Measurements from ENCODE around the gene CTDSPL. TPM values are rescaled to one million over a fixed set of nuclear protein-coding genes. Genes with fewer than 3 reads are reported as not detected.

The CTDSPL gene
- total and polyA plus RNA-seq, 2 of the 13 experiments (the other 11 are each of a cell fraction or from before 2014, with no cell fraction given) = 26.1 to 142 TPM

DNA sequence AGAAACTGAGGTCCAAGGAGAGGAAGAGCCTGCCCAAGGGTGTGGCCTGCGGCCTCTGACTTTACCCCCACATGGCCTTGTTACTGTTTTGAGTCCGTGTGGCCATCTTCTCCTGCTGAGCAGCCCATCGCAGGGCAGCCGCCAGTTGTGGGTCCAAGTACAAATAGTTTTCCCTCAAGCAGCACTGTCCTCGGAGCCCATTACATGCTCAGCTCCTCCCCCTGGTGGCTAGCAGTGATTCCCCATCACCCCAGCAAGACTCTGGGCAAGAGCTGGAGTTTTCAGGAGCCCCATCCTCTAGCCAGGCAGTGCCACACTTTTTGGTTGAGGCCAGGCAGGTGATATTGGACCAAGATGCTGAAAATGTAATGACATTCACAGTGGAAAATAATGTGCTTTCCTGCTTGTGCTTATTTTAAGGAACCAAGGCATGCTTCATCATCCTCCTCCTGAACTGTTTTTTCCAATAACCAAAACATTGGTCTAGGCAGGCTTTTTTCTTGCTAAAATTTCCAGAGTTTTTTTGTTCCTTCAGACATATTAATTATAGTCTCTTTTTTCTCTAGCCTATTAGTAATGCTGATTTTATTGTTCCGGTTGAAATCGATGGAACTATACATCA lies 105.7 kb downstream of the CTDSPL start (continued):
- TF ChIP-seq, protein P1, sequence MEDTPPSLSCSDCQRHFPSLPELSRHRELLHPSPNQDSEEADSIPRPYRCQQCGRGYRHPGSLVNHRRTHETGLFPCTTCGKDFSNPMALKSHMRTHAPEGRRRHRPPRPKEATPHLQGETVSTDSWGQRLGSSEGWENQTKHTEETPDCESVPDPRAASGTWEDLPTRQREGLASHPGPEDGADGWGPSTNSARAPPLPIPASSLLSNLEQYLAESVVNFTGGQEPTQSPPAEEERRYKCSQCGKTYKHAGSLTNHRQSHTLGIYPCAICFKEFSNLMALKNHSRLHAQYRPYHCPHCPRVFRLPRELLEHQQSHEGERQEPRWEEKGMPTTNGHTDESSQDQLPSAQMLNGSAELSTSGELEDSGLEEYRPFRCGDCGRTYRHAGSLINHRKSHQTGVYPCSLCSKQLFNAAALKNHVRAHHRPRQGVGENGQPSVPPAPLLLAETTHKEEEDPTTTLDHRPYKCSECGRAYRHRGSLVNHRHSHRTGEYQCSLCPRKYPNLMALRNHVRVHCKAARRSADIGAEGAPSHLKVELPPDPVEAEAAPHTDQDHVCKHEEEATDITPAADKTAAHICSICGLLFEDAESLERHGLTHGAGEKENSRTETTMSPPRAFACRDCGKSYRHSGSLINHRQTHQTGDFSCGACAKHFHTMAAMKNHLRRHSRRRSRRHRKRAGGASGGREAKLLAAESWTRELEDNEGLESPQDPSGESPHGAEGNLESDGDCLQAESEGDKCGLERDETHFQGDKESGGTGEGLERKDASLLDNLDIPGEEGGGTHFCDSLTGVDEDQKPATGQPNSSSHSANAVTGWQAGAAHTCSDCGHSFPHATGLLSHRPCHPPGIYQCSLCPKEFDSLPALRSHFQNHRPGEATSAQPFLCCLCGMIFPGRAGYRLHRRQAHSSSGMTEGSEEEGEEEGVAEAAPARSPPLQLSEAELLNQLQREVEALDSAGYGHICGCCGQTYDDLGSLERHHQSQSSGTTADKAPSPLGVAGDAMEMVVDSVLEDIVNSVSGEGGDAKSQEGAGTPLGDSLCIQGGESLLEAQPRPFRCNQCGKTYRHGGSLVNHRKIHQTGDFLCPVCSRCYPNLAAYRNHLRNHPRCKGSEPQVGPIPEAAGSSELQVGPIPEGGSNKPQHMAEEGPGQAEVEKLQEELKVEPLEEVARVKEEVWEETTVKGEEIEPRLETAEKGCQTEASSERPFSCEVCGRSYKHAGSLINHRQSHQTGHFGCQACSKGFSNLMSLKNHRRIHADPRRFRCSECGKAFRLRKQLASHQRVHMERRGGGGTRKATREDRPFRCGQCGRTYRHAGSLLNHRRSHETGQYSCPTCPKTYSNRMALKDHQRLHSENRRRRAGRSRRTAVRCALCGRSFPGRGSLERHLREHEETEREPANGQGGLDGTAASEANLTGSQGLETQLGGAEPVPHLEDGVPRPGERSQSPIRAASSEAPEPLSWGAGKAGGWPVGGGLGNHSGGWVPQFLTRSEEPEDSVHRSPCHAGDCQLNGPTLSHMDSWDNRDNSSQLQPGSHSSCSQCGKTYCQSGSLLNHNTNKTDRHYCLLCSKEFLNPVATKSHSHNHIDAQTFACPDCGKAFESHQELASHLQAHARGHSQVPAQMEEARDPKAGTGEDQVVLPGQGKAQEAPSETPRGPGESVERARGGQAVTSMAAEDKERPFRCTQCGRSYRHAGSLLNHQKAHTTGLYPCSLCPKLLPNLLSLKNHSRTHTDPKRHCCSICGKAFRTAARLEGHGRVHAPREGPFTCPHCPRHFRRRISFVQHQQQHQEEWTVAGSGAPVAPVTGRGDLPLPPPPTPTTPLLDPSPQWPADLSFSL (CRISPR knock-in tag; IDR thresholded peaks at IDR 0.05) = peak; percentile 92
- TF ChIP-seq, protein P2, sequence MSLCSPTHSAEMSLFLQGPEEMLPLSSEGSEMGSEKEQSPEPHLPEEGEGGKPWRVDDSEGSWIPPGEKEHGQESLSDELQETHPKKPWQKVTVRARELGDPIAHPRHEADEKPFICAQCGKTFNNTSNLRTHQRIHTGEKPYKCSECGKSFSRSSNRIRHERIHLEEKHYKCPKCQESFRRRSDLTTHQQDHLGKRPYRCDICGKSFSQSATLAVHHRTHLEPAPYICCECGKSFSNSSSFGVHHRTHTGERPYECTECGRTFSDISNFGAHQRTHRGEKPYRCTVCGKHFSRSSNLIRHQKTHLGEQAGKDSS (CRISPR knock-in tag; IDR thresholded peaks at IDR 0.05; ENCODE audit: borderline replicate concordance, low read depth) = no peak
- TF ChIP-seq SRSF1 (optimal IDR thresholded peaks at IDR 0.05; ENCODE audit: low read depth, low read length) = no peak
- peak; percentile 34; the same call in 1 of the 2 replicates for TF ChIP-seq MED1 (CRISPR knock-in tag; IDR thresholded peaks at IDR 0.05)
- TF ChIP-seq, protein P3, sequence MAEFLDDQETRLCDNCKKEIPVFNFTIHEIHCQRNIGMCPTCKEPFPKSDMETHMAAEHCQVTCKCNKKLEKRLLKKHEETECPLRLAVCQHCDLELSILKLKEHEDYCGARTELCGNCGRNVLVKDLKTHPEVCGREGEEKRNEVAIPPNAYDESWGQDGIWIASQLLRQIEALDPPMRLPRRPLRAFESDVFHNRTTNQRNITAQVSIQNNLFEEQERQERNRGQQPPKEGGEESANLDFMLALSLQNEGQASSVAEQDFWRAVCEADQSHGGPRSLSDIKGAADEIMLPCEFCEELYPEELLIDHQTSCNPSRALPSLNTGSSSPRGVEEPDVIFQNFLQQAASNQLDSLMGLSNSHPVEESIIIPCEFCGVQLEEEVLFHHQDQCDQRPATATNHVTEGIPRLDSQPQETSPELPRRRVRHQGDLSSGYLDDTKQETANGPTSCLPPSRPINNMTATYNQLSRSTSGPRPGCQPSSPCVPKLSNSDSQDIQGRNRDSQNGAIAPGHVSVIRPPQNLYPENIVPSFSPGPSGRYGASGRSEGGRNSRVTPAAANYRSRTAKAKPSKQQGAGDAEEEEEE (CRISPR knock-in tag; IDR thresholded peaks at IDR 0.05; ENCODE audit: borderline replicate concordance) = no peak
- no peak for TF ChIP-seq HIVEP1 (CRISPR knock-in tag; IDR thresholded peaks at IDR 0.05)
- no peak for TF ChIP-seq ISX (CRISPR knock-in tag; conservative IDR thresholded peaks at IDR 0.05)
- no peak for TF ChIP-seq GRHL1 (CRISPR knock-in tag; conservative IDR thresholded peaks at IDR 0.05)
- no peak; the same call in 1 of the 2 replicates for TF ChIP-seq PPARG (CRISPR knock-in tag; conservative IDR thresholded peaks at IDR 0.05)
- no peak for TF ChIP-seq E2F1 (CRISPR knock-in tag; IDR thresholded peaks at IDR 0.05)
- TF ChIP-seq PRDM15 (CRISPR knock-in tag; IDR thresholded peaks at IDR 0.05) = no peak

Measured in HepG2 (cell line).